MM.1S (cell line): ENCODE measurements around the gene CFAP298.

Experiments used
- DNase-seq: peaks from one replicate; pipeline ENCODE4 v3.0.0-alpha.2; 2015
- H2AFZ ChIP-seq: fragments of 300-600 bp; sonication (generic); 2 replicates; pipeline ENCODE4 v1.6.0; 2016; ENCODE audit warnings: antibody characterized with exemption, low read length
- H3F3A ChIP-seq: fragments of 300-600 bp; sonication (generic); 2 replicates; pipeline ENCODE4 v1.6.1; 2016; ENCODE audit warnings: mild to moderate bottlenecking, antibody characterized with exemption, low read length, moderate library complexity, mixed read lengths; ENCODE audit not compliant: insufficient read depth
- H3K27ac ChIP-seq: fragments of 300-600 bp; sonication (generic); 2 replicates; pipeline ENCODE4 v1.5.1; 2016; ENCODE audit warnings: mild to moderate bottlenecking, low read length
- H3K27me3 ChIP-seq: fragments of 300-600 bp; sonication (generic); replicated peaks from 2 replicates; pipeline ENCODE4 v1.6.0; 2016; ENCODE audit warnings: low read length; ENCODE audit not compliant: insufficient read depth
- H3K36me3 ChIP-seq: fragments of 300-600 bp; sonication (generic); replicated peaks from 2 replicates; pipeline ENCODE4 v1.6.1; 2016; ENCODE audit warnings: mild to moderate bottlenecking, low read length, mixed read lengths; ENCODE audit not compliant: insufficient read depth
- H3K4me1 ChIP-seq: fragments of 300-600 bp; sonication (generic); 2 replicates; pipeline ENCODE4 v1.6.1; 2016; ENCODE audit warnings: low read length, mixed read lengths
- H3K4me2 ChIP-seq: fragments of 300-600 bp; sonication (generic); 2 replicates; pipeline ENCODE4 v1.6.0; 2016; ENCODE audit warnings: low read depth, low read length
- H3K4me3 ChIP-seq: fragments of 300-600 bp; sonication (generic); 2 replicates; pipeline ENCODE4 v1.5.1; 2016; ENCODE audit warnings: low read length, mixed read lengths
- H3K79me2 ChIP-seq: fragments of 300-600 bp; sonication (generic); 2 replicates; pipeline ENCODE4 v1.6.1; 2016; ENCODE audit warnings: mixed run types, low read length, mixed read lengths
- H3K9ac ChIP-seq: fragments of 300-600 bp; sonication (generic); 2 replicates; pipeline ENCODE4 v1.6.1; 2016; ENCODE audit warnings: low read length, mixed read lengths
- H3K9me2 ChIP-seq: fragments of 300-600 bp; sonication (generic); replicated peaks from 2 replicates; pipeline ENCODE4 v1.6.1; 2016; ENCODE audit warnings: mild to moderate bottlenecking, low read length, mixed read lengths; ENCODE audit not compliant: insufficient read depth
- H3K9me3 ChIP-seq: fragments of 300-600 bp; sonication (generic); replicated peaks from 2 replicates; pipeline ENCODE4 v1.6.1; 2016; ENCODE audit warnings: mild to moderate bottlenecking, low read length, mixed read lengths; ENCODE audit not compliant: insufficient read depth
- H4K20me1 ChIP-seq: fragments of 300-600 bp; sonication (generic); 2 replicates; pipeline ENCODE4 v1.6.1; 2016; ENCODE audit warnings: mild to moderate bottlenecking, low read length, moderate library complexity, mixed read lengths; ENCODE audit not compliant: insufficient read depth
- CTCF ChIP-seq: fragments of 300-600 bp; sonication (generic); IDR thresholded peaks from 2 replicates; pipeline ENCODE4 v1.5.1; 2016; ENCODE audit warnings: antibody characterized with exemption, low read length, mixed read lengths
- EZH2 ChIP-seq: fragments of 300-600 bp; sonication (generic); optimal IDR thresholded peaks from 2 replicates; pipeline ENCODE3; 2017; ENCODE audit warnings: low read depth, mild to moderate bottlenecking, antibody characterized with exemption, low read length, mixed read lengths
- EZH2phosphoT487 ChIP-seq: fragments of 300-600 bp; sonication (generic); IDR thresholded peaks from 2 replicates; pipeline ENCODE4 v1.6.1; 2018; ENCODE audit warnings: antibody characterized with exemption, low read length

Gene CFAP298

DNA sequence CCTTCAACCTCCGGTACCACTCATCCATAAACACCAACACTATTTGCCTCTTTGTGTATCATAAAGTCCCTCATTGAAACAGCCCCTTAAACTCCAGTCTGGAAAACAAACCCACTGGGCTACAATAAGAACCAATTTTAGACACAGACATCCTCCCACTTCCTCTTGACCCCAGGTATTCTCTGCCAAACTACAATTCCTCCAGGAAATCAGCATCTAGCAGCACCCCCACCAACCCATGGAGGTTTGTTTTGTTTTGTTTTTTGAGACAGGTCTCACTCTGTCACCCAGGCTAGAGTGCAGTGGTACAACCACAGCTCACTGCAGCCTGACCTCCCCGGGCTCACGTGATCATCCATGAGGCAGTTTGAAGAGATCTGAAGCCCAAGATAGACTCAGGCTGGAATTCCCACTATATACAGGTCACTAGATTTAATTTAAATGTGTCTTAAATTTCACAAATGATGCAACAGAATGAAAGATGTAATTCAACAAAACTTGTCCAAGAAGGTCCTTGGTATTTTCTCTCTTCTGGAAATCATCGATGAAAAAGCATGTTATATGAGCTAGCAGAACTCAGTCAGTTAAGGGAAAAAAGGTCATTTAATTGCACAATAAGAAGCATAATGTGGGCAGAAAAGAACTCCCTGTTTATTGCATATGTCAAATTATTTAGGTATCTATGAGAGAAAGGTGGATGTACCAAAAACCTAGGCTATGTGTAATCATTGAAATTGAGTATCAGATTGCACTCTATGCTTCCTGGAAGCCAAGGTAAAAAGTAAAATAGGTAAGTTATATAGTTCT, 57.1 kb downstream of the CFAP298 start:
- H3K27ac ChIP-seq = no peak overlapping the region
- no peak for TF ChIP-seq EZH2
- no peak for TF ChIP-seq CTCF
- TF ChIP-seq EZH2phosphoT487 = no peak
- H4K20me1 ChIP-seq = no peaks in the 10 kb centered on the region
- H3K36me3 ChIP-seq = no peaks in the 10 kb centered on the region
- no peaks in the 10 kb centered on the region for H3K27me3 ChIP-seq
- no peaks in the 10 kb centered on the region for H3K9me2 ChIP-seq
- no peaks in the 10 kb centered on the region for H3K4me1 ChIP-seq
- H3K4me2 ChIP-seq = no peak overlapping the region
- H3K9me3 ChIP-seq = no peaks in the 10 kb centered on the region
- DNase-seq = peak; percentile 4
- H3K9ac ChIP-seq = no peak overlapping the region
- H3K4me3 ChIP-seq = no peak overlapping the region
- H2AFZ ChIP-seq = no peak overlapping the region
- H3K79me2 ChIP-seq = no peaks in the 10 kb centered on the region
- no peaks in the 10 kb centered on the region for H3F3A ChIP-seq

GRCh38 chr21:32549886-32550285, 62.3 kb downstream of the CFAP298 start:
- no peaks in the 10 kb centered on the region for H3K27me3 ChIP-seq
- TF ChIP-seq EZH2 (no peak), EZH2phosphoT487 (no peak), CTCF (no peak)
- no peaks in the 10 kb centered on the region for H3K79me2 ChIP-seq
- no peak overlapping the region for H3K4me2 ChIP-seq
- H2AFZ ChIP-seq = no peak overlapping the region
- H3K27ac ChIP-seq = no peak overlapping the region
- no peak overlapping the region for H3K9ac ChIP-seq
- no peak overlapping the region for H3K4me3 ChIP-seq
- no peaks in the 10 kb centered on the region for H3K9me3 ChIP-seq
- H3K9me2 ChIP-seq = no peaks in the 10 kb centered on the region
- H3K36me3 ChIP-seq = no peaks in the 10 kb centered on the region
- H4K20me1 ChIP-seq = no peaks in the 10 kb centered on the region
- DNase-seq = peak; percentile 1
- H3K4me1 ChIP-seq = no peaks in the 10 kb centered on the region
- no peaks in the 10 kb centered on the region for H3F3A ChIP-seq

GRCh38 chr21:32549440-32549839, 62.7 kb downstream of the CFAP298 start:
- Histone ChIP-seq H3K9ac (no peak overlapping the region), H3F3A (no peaks in the 10 kb centered on the region), H2AFZ (no peak overlapping the region), H3K9me3 (no peaks in the 10 kb centered on the region), H3K27me3 (no peaks in the 10 kb centered on the region), H3K79me2 (no peaks in the 10 kb centered on the region), H3K4me1 (no peaks in the 10 kb centered on the region), H3K4me3 (no peak overlapping the region), H3K4me2 (no peak overlapping the region), H3K27ac (no peak overlapping the region), H3K9me2 (no peaks in the 10 kb centered on the region), H3K36me3 (no peaks in the 10 kb centered on the region), H4K20me1 (no peaks in the 10 kb centered on the region)
- TF ChIP-seq EZH2phosphoT487 (no peak), EZH2 (no peak), CTCF (no peak)
- no peak for DNase-seq
